Neural progenitor cell (in vitro differentiated cells): ENCODE results near the gene MAN2A1. TPM values are rescaled to one million over a fixed set of nuclear protein-coding genes. Genes with fewer than 3 reads are reported as not detected.
A peak's percentile ranks its signal among the peaks of the same experiment; 100 is the strongest.

ENCODE experiments used
- DNase-seq: peaks from one replicate; pipeline ENCODE4 v3.0.0-alpha.2; 2016; ENCODE audit warnings: low spot score
- H2AFZ ChIP-seq: fragments of 200-600 bp; sonication (generic); replicated peaks from 2 replicates; pipeline ENCODE4 v1.6.1; 2016; ENCODE audit warnings: antibody characterized with exemption
- H3F3A ChIP-seq: fragments of 200-600 bp; sonication (generic); 2 replicates; pipeline ENCODE4 v1.6.1; 2016; ENCODE audit warnings: antibody characterized with exemption, low read depth
- H3K27ac ChIP-seq: fragments of 200-600 bp; sonication (generic); 2 replicates; pipeline ENCODE4 v1.5.1; 2016; ENCODE audit warnings: mild to moderate bottlenecking
- H3K27me3 ChIP-seq: fragments of 200-600 bp; sonication (generic); 2 replicates; pipeline ENCODE4 v1.6.1; 2016; ENCODE audit warnings: mild to moderate bottlenecking, moderate library complexity
- H3K36me3 ChIP-seq: fragments of 200-600 bp; sonication (generic); 2 replicates; pipeline ENCODE4 v1.5.1; 2016
- H3K4me1 ChIP-seq: fragments of 200-600 bp; sonication (generic); 2 replicates; pipeline ENCODE4 v1.6.1; 2016; ENCODE audit warnings: mixed run types
- H3K4me2 ChIP-seq: fragments of 200-600 bp; sonication (generic); 2 replicates; pipeline ENCODE4 v1.6.1; 2016
- H3K4me3 ChIP-seq: fragments of 200-600 bp; sonication (generic); 2 replicates; pipeline ENCODE4 v1.5.1; 2016
- H3K79me2 ChIP-seq: fragments of 200-600 bp; sonication (generic); 2 replicates; pipeline ENCODE4 v1.6.1; 2016; ENCODE audit warnings: low read depth
- H3K9ac ChIP-seq: fragments of 200-600 bp; sonication (generic); 2 replicates; pipeline ENCODE4 v1.6.1; 2016
- H3K9me3 ChIP-seq: fragments of 200-600 bp; sonication (generic); 2 replicates; pipeline ENCODE4 v1.5.1; 2016; ENCODE audit warnings: low read depth
- H4K20me1 ChIP-seq: fragments of 200-600 bp; sonication (generic); 2 replicates; pipeline ENCODE4 v1.6.1; 2016; ENCODE audit warnings: low read depth
- H3K27ac Mint-ChIP-seq: 3 replicates; pipeline ENCODE4 v1.8.0; 2021; ENCODE audit warnings: mixed read lengths
- H3K27me3 Mint-ChIP-seq: 2 replicates; pipeline ENCODE4 v1.8.0; 2022; ENCODE audit warnings: low read depth, mild to moderate bottlenecking, inconsistent platforms, moderate library complexity, mixed read lengths; ENCODE audit not compliant: insufficient read depth
- H3K36me3 Mint-ChIP-seq: 3 replicates; pipeline ENCODE4 v1.8.0; 2021; ENCODE audit warnings: mixed read lengths
- H3K4me1 Mint-ChIP-seq: 3 replicates; pipeline ENCODE4 v1.8.0; 2021; ENCODE audit warnings: mixed read lengths
- H3K4me3 Mint-ChIP-seq: 3 replicates; pipeline ENCODE4 v1.8.0; 2021; ENCODE audit warnings: mild to moderate bottlenecking, moderate library complexity, mixed read lengths
- H3K9me3 Mint-ChIP-seq: 3 replicates; pipeline ENCODE4 v1.8.0; 2020; ENCODE audit warnings: mixed read lengths
- EZH2 ChIP-seq: fragments of 200-600 bp; sonication (generic); IDR thresholded peaks from 2 replicates; pipeline ENCODE4 v1.6.1; 2017; ENCODE audit warnings: antibody characterized with exemption, mild to moderate bottlenecking, moderate library complexity
- EZH2phosphoT487 ChIP-seq: fragments of 200-600 bp; sonication (generic); IDR thresholded peaks from 2 replicates; pipeline ENCODE4 v1.6.1; 2017; ENCODE audit warnings: antibody characterized with exemption
- total RNA-seq: library from RNA; depleted of rRNA; stranded (reverse); fragments of >200 nt; gene quantifications from 2 replicates; pipeline ENCODE4 v1.2.3, GENCODE V29; 2015; ENCODE audit warnings: low replicate concordance
- TF ChIP-seq, protein P1 (sequence below): fragments of 200-600 bp; sonication (generic); IDR thresholded peaks from 2 replicates; pipeline ENCODE4 v1.5.1; 2017; ENCODE audit warnings: antibody characterized with exemption, mild to moderate bottlenecking

Gene MAN2A1
- total RNA-seq, 1 donor from 2014 or later, result 130 TPM

DNA sequence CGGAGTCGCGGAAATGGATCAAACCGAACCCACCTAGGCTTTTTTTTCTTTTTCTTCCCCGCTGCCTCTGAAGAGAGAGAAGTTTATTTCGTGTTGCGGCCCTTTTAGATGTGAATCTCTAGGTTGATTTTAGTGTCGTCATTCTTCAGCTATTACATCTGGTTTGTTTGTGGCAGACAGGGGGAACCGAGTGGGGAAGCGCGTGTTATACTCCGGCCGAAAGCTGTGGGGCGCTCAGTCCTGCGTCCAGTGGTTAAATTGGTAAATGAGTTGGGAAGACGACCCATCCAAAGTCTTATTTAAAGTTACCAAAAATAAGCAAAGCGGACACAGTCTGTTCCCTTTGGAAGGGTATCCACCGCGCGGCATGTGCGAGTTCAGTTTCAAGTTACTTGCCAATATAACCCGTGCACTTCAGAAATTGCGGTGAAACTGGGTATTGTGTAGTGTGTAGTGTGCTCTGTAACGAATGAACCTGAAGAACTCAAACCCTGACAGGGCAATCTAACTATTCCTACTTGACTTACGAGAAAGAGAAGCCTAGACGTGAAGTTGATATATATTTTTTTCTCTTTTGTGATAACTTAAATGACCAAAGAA is 1.3 kb downstream of the MAN2A1 start:
- Mint-ChIP-seq H3K4me1 (peaks cover 24% of the 10 kb centered on the region), H3K9me3 (peaks cover 25% of the 10 kb centered on the region), H3K4me3 (peak overlapping the region; percentile 97), H3K27ac (peak overlapping the region; percentile 90), H3K36me3 (peaks cover 36% of the 10 kb centered on the region), H3K27me3 (peaks cover 2% of the 10 kb centered on the region)
- TF ChIP-seq, protein P1, sequence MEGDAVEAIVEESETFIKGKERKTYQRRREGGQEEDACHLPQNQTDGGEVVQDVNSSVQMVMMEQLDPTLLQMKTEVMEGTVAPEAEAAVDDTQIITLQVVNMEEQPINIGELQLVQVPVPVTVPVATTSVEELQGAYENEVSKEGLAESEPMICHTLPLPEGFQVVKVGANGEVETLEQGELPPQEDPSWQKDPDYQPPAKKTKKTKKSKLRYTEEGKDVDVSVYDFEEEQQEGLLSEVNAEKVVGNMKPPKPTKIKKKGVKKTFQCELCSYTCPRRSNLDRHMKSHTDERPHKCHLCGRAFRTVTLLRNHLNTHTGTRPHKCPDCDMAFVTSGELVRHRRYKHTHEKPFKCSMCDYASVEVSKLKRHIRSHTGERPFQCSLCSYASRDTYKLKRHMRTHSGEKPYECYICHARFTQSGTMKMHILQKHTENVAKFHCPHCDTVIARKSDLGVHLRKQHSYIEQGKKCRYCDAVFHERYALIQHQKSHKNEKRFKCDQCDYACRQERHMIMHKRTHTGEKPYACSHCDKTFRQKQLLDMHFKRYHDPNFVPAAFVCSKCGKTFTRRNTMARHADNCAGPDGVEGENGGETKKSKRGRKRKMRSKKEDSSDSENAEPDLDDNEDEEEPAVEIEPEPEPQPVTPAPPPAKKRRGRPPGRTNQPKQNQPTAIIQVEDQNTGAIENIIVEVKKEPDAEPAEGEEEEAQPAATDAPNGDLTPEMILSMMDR, result peak; percentile 59
- no peak for TF ChIP-seq EZH2
- Histone ChIP-seq H4K20me1 (peaks cover 44% of the 10 kb centered on the region), H3K9ac (peak overlapping the region; percentile 39), H3K4me2 (peak overlapping the region; percentile 84), H3K79me2 (peaks cover 64% of the 10 kb centered on the region), H3K27ac (no peak overlapping the region), H3K4me3 (peak overlapping the region; percentile 65), H3K4me1 (peaks cover 39% of the 10 kb centered on the region), H2AFZ (peak overlapping the region; percentile 35), H3F3A (peaks cover 15% of the 10 kb centered on the region), H3K9me3 (no peaks in the 10 kb centered on the region), H3K27me3 (no peaks in the 10 kb centered on the region), H3K36me3 (no peaks in the 10 kb centered on the region)
- DNase-seq, result peak; percentile 68

DNA sequence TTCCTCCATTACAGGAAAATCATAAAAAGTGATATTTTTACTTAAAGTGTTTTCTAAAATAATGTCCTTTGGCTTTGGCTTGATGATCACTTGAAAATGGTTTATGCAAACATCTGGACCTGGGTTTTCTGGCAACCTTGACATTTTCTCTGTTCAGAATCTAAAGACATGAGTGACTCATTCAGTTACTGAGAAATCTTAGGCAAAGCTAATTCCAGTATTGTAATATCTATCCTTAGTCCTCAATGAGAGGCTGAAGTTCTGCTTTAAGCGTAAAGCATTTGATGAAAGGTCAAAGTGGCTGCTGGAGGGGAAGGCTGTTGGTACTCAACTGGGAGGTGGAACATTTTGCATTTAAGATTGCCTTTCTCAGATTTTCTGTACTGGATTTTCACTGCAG is 2.3 kb downstream of the MAN2A1 start:
- Histone ChIP-seq H2AFZ (no peak overlapping the region), H3K27ac (no peak overlapping the region), H3K79me2 (peaks cover 73% of the 10 kb centered on the region), H3K4me2 (peak overlapping the region; percentile 84), H3K4me1 (peaks cover 47% of the 10 kb centered on the region), H3K9ac (no peak overlapping the region), H3K36me3 (no peaks in the 10 kb centered on the region), H3K27me3 (no peaks in the 10 kb centered on the region), H3K9me3 (no peaks in the 10 kb centered on the region), H3K4me3 (peak overlapping the region; percentile 65), H4K20me1 (peaks cover 54% of the 10 kb centered on the region), H3F3A (peaks cover 15% of the 10 kb centered on the region)
- no peak for TF ChIP-seq EZH2
- TF ChIP-seq, protein P1, result no peak
- no peak for TF ChIP-seq EZH2phosphoT487
- peaks cover 2% of the 10 kb centered on the region for H3K27me3 Mint-ChIP-seq
- H3K4me1 Mint-ChIP-seq, result peaks cover 24% of the 10 kb centered on the region
- no peak overlapping the region for H3K27ac Mint-ChIP-seq
- DNase-seq, result peak; percentile 4
- H3K4me3 Mint-ChIP-seq, result peak overlapping the region; percentile 97
- peaks cover 30% of the 10 kb centered on the region for H3K9me3 Mint-ChIP-seq
- H3K36me3 Mint-ChIP-seq, result peaks cover 44% of the 10 kb centered on the region

DNA sequence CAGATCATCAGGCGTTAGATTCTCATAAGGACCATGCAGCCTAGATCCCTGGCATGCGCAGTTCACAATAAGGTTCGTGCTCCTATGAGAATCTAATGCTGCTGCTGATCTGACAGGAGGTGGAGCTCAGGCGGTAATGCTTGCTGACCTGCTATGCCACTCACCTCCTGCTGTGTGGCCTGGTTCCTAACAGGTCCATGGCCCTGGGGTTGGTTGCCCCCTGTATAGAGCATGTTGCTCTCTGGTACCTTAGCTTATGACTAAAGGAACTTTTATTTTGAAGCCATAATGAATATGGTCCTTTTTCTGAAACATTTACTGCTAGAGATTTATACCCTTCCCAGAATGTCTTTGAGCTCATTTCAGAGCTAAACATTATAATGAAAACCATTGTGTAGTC is 3.1 kb downstream of the MAN2A1 start:
- H3K4me1 Mint-ChIP-seq, result peaks cover 24% of the 10 kb centered on the region
- H3K9me3 ChIP-seq, result no peaks in the 10 kb centered on the region
- peaks cover 81% of the 10 kb centered on the region for H3K79me2 ChIP-seq
- no peak overlapping the region for H3K9ac ChIP-seq
- peak overlapping the region; percentile 84 for H3K4me2 ChIP-seq
- DNase-seq, result peak; percentile 8
- peaks cover 49% of the 10 kb centered on the region for H3K4me1 ChIP-seq
- peak overlapping the region; percentile 65 for H3K4me3 ChIP-seq
- H4K20me1 ChIP-seq, result peaks cover 62% of the 10 kb centered on the region
- H3K36me3 ChIP-seq, result no peaks in the 10 kb centered on the region
- H3K9me3 Mint-ChIP-seq, result peaks cover 30% of the 10 kb centered on the region
- H3K27me3 Mint-ChIP-seq, result peaks cover 2% of the 10 kb centered on the region
- H2AFZ ChIP-seq, result no peak overlapping the region
- H3K27ac ChIP-seq, result no peak overlapping the region
- H3K27ac Mint-ChIP-seq, result no peak overlapping the region
- peaks cover 15% of the 10 kb centered on the region for H3F3A ChIP-seq
- no peaks in the 10 kb centered on the region for H3K27me3 ChIP-seq
- TF ChIP-seq EZH2phosphoT487 (no peak), EZH2 (no peak)
- TF ChIP-seq, protein P1, result no peak
- H3K36me3 Mint-ChIP-seq, result peaks cover 52% of the 10 kb centered on the region
- peak overlapping the region; percentile 97 for H3K4me3 Mint-ChIP-seq
